ENCODE measurements around the gene CHEK2.

- no peak for TF ChIP-seq POLR2A (IDR thresholded peaks at IDR 0.05; ENCODE audit: extremely low read depth, insufficient read length)
- no peak for TF ChIP-seq CTCF (IDR thresholded peaks at IDR 0.05; ENCODE audit: low read depth, low read length)
- TF ChIP-seq, protein P1, sequence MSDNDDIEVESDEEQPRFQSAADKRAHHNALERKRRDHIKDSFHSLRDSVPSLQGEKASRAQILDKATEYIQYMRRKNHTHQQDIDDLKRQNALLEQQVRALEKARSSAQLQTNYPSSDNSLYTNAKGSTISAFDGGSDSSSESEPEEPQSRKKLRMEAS (IDR thresholded peaks at IDR 0.05; ENCODE audit: low read depth, low read length), result no peak
Measured at GRCh38 chr22:28670161-28670560, 71.5 kb downstream of the CHEK2 start.

Measured in NB4 (cell line).